ENCODE measurements around the gene FGR. TPM values are rescaled to one million over a fixed set of nuclear protein-coding genes. Genes with fewer than 3 reads are reported as not detected.

FGR gene
- total and polyA plus RNA-seq, 12 donors, result 1.5 to 51.9 (median 9.6) TPM

- intact Hi-C loops (cut with DNase I), result no loop called here
- peak in 1 of 7 donors; percentile 27 for DNase-seq
- H3K4me1 ChIP-seq (replicated peaks in 1 of 2), result peaks cover 90 to 96% of the 10 kb centered on the region in 2 donors
- H3K9me3 ChIP-seq (replicated peaks in 1 of 3), result no peaks in the 10 kb centered on the region
- no peaks in the 10 kb centered on the region for H3K36me3 ChIP-seq (replicated peaks in 1 of 2)
- H3K27ac ChIP-seq, result peak overlapping the region in 4 of 5 donors; percentile 86 to 96 (median 90)
- TF ChIP-seq POLR2A (IDR thresholded peaks at IDR 0.05) (no peak), CTCF (IDR thresholded peaks at IDR 0.05) (no peak)
- 41 to 56% (median 46%) methylated on average over 8 to 13 of the region's 13 CpGs for WGBS, 4 donors
- H3K4me3 ChIP-seq, result no peak overlapping the region
- no peaks in the 10 kb centered on the region for H3K27me3 ChIP-seq
Measured at GRCh38 chr1:27566462-27567145, 68.4 kb downstream of the FGR start.

- H3K4me3 ChIP-seq, result no peak overlapping the region
- H3K27ac ChIP-seq, result peak overlapping the region; percentile 71 to 96 (median 86)
- no peaks in the 10 kb centered on the region for H3K9me3 ChIP-seq (replicated peaks in 1 of 3)
- no peaks in the 10 kb centered on the region for H3K27me3 ChIP-seq
- H3K4me1 ChIP-seq (replicated peaks in 1 of 2), result peaks cover 90 to 97% of the 10 kb centered on the region in 2 donors
- DNase-seq, result peak in 4 of 7 donors; percentile 44 to 68 (median 58)
- peak in 1 of 2 donors; percentile 19 for TF ChIP-seq POLR2A (IDR thresholded peaks at IDR 0.05)
- TF ChIP-seq CTCF (IDR thresholded peaks at IDR 0.05), result no peak
- intact Hi-C loops (cut with DNase I), result no loop called here
- H3K36me3 ChIP-seq (replicated peaks in 1 of 2), result no peaks in the 10 kb centered on the region
- WGBS, 4 donors, result 24 to 61% (median 45%) methylated on average over 17 to 26 of the region's 26 CpGs
Measured at GRCh38 chr1:27564710-27565649, 70.0 kb downstream of the FGR start.

DNA sequence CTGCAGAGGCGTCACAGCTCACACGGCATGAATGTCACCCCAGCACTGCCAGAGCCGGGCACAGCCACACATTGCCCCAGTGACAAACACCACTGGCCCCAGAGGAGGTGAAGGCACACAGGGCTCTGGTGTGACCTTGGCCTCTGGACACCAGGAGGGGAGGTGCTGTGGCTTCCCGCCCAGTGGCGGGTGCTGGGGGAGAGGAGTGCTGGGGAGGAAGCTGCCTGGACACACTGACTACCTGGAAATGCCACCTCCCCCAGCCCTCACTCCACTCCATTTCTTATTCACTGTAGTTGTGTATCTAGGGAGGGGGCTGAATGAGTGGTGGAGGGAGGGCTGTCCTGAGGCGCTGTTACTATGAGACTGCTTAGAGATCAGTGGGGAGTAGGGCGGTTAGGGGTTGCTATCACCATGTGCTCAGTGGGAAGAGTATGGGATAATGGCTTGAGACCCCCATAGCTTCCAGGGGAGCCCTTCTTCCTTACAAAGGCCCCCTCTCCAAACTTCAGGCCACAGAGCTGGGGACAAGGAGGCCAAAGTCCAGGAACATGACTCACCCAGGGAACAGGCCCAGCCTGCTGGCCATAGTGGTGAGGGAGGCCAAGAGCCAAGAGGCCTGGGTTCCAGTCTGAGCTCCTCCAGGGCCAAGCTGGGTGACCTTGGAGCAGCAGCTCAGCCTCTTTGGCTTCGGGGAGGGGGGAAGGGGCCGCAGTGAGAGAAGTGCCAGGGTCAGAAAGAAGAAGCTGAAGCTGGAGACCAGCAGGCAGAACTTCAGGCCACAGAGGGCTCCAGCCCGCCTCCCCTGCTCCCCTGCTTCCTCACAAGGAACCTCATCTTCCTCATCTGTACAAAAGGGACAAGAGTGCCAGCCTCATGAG, 71.2 kb downstream of the FGR start:
- H3K4me3 ChIP-seq, result no peak overlapping the region
- TF ChIP-seq CTCF (IDR thresholded peaks at IDR 0.05), result no peak
- peak in 1 of 2 donors; percentile 30 for TF ChIP-seq POLR2A (IDR thresholded peaks at IDR 0.05)
- peak; percentile 69 to 91 (median 88) for DNase-seq
- H3K27me3 ChIP-seq, result no peaks in the 10 kb centered on the region
- intact Hi-C loops (cut with DNase I), result no loop called here
- H3K36me3 ChIP-seq (replicated peaks in 1 of 2), result peaks cover 0 to under 1% of the 10 kb centered on the region in 2 donors
- H3K27ac ChIP-seq, result peak overlapping the region; percentile 71 to 96 (median 86)
- peaks cover 80 to 95% of the 10 kb centered on the region in 2 donors for H3K4me1 ChIP-seq (replicated peaks in 1 of 2)
- H3K9me3 ChIP-seq (replicated peaks in 1 of 3), result no peaks in the 10 kb centered on the region
- 26 to 37% (median 32%) methylated on average over 7 to 10 of the region's 10 CpGs for WGBS, 4 donors

Data from adrenal gland (tissue), 12 donors.